Cardiac septum (tissue), 1 donor: ENCODE data around the gene AMZ2. TPM values are rescaled to one million over a fixed set of nuclear protein-coding genes. Genes with fewer than 3 reads are reported as not detected.

Experiments used
- DNase-seq: peaks from one replicate; pipeline ENCODE4 v3.0.0-alpha.2; 2020; ENCODE audit warnings: low spot score
- intact Hi-C: fragments of 100-400 bp; cut with DNase I; formaldehyde crosslinking; loops from one replicate; pipeline ENCODE4 v1.14.0; 2022
- total RNA-seq: library from RNA; stranded (reverse); fragmentation: NEBNext Ultra II Directional; extraction: Animal tissue kit (Norgen Biotek cat#: 25700); gene quantifications from one replicate; pipeline ENCODE4 v1.2.1, GENCODE V29; 2021
- donor health status: DM: no; HTN: no; CAD: no.

Gene AMZ2
- total RNA-seq, 1 donor from 2014 or later: 97.4 TPM

DNA sequence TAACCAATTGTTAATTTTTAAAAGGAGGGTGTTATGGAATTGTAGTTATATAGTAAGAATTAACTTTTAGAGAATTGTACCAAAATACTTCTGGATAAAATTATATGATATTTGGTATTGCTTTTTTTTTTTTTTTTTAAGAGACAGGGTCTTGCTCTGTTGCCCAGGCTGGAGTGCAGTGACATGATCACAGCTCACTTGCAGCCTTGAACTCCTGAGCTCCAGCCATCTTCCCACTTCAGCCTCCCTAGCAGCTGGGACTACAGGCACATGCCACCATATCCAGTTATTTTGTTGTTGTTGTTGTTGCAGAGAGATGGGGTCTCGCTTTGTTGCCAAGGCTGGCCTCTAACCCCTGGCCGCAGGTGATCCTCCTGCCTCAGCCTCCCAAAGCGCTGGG, 52.0 kb downstream of the AMZ2 start:
- intact Hi-C loops: no loop called here
- no peak for DNase-seq

DNA sequence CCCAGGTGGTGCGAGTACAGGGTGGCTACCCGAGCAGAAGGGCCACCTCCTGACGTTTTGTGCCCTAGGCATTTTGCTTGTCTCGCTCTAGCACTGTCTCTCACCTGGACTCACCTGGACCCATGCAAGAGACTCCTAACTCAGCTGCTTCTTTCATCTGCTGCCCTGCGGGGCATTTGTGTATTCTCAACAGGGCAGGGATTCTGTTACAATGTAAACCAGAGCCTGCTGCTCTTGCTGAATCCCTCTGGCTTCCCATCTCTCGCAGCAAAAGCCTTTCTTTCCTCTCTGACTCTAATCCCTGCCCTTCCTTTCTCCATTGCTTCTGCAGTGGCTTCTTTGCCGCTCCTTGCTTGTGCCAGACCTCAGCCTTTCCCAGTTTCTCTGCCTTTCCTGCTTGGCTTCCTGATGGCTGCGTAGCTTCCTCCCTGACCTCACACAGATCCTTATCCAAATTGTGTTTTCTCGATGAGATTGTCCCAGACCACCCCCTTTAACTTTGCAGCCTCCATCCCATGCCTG, 53.7 kb downstream of the AMZ2 start:
- DNase-seq: no peak
- intact Hi-C loops: no loop called here

DNA sequence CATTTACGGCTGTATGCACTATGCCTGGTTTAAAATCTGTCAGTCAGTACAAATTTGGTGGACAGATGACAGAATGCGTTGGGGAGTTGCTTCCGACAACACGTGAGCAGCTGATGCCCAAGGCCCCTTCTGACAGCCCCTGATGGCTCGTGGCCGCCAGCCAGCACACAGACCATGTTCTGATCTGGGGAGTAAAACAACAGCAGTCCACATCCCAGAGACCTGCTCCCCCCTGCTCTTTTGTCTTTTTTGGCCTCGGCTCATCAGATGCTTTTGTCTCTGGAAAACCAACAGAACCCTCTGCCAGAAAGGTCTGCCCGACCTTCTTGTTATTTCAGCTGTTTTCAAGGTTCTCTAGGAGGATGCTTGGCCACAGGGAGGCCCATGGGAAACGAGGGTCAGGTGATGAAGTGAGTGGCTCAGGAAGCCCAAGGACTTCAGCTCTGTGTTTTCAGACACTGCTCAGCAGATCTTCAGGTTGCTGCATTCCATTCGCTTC, 54.3 kb downstream of the AMZ2 start:
- DNase-seq: no peak
- intact Hi-C loops: no loop called here

DNA sequence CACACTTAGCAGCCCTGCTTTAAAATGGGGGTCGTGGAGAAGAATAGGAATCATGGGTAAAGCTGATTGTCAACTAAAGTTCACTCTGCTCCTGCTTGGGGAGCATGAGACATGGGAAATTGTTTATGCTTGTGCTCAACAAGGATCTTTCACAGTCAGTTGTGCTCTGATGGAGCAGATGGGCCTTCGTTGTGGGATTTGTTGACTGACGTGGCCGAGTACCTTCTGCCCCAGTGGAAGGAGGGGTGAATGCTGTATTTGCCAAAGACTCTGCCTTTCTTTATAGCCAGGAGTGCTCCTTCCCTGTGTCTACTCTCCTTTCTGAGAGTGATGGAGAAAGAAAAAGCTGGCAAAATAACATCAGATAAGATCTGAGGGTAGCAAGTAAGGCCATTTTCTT, 54.8 kb downstream of the AMZ2 start:
- no peak for DNase-seq
- intact Hi-C loops: no loop called here

DNA sequence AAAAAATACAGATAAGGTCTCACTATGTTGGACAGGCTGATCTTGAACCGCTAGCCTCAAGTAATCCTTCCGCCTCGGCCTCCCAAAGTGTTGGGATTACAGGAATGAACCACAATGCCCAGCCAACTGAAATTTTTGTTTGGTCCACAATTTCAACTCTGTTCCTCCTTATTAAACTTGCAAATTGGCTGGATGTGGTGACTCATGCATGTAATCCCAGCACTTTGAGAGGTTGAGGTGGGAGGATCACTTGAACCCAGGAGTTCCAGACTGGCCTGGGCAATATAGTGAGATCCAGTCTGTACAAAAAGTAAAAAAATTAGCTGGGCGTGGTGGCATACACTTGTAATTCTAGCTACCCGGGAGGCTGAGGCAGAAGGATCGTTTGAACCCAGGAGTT, 56.9 kb downstream of the AMZ2 start:
- intact Hi-C loops: no loop called here
- DNase-seq: no peak

DNA sequence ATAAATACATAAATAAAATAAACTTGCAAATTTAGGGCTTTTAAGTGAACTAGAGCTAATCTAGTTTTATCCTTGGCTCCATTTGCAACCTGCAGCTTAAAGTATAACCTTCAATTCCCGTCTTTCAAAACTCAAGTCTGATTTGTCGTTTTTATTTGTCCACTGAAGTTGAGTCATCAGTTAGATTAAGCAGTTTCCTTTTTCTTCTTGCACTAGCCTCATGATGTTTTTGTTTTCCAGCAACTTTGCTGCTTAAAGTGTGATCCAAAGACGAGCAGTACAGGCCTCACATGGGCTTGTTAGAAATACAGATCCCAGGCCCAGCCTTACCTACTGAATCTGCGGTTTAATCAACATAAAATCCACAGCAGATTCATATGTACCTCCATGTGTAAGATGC, 57.3 kb downstream of the AMZ2 start:
- intact Hi-C loops: no loop called here
- DNase-seq: no peak

Other genes starting within 250 kb of the AMZ2 start
- gene KPNA2, start 212.3 kb upstream of the AMZ2 start, total RNA-seq: 20.7 TPM
- 0.19 TPM for gene SLC16A6, start 43.1 kb downstream of the AMZ2 start, total RNA-seq
- gene ARSG, start 43.5 kb downstream of the AMZ2 start, total RNA-seq: 2.7 TPM
- gene WIPI1, start 209.5 kb downstream of the AMZ2 start, total RNA-seq: 148 TPM